Activated CD4-positive, CD25-positive, alpha-beta regulatory T cell treated with anti-CD3 and anti-CD28 coated beads, Interleukin-2, amount 50 U/mL, for 24 hours (primary cell): ENCODE measurements around the gene COL5A1.
"Not testable (repeated sequence)": the region's sequence is repeated elsewhere in the genome, so short reads cannot be mapped to it uniquely, and the experiment has no call there.

Source experiments
- ATAC-seq, 2 donors: fragments of 150-1000 bp; cut with Tn5 transposase; one replicate each; pipeline ENCODE4 v1.10.0; 2021; ENCODE audit warnings: mild to moderate bottlenecking in 1 of 2, moderate library complexity in 1 of 2

COL5A1 gene

DNA sequence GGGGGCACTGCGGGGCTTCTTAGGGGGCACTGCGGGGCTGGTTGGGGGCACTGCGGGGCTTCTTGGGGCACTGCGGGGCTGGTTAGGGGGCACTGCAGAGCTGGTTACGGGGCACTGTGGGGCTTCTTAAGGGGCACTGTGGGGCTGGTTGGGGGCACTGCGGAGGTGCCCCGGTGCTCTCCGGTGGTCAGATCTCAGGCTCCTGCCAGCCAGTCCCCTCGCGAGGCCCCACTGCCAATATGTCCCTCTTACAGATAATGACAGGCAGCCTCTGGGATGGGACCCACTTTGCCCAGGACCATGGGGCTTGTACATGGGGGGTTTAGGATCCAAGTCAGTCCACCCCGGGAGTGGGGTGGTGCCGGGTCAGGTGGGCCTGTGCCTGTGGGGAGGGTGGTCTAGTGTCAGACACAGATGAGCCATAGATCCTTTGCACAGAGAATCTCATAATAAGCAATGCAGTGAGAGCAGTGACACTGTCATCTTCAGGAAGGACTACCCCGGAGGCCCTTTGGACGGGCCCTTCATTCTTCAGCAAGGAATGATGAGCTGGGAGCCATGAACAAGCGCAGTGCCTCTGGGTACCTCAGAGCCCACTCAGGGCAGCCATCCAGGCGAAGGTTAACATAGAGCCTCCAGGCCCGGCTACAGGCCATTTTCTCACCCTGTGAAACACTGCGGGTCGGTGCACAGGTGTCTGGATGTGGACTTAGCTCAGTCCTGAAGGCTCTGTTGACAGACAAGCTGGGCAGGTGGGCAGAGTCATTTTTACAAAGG is 38.2 kb downstream of the COL5A1 start:
- ATAC-seq, result no peak

DNA sequence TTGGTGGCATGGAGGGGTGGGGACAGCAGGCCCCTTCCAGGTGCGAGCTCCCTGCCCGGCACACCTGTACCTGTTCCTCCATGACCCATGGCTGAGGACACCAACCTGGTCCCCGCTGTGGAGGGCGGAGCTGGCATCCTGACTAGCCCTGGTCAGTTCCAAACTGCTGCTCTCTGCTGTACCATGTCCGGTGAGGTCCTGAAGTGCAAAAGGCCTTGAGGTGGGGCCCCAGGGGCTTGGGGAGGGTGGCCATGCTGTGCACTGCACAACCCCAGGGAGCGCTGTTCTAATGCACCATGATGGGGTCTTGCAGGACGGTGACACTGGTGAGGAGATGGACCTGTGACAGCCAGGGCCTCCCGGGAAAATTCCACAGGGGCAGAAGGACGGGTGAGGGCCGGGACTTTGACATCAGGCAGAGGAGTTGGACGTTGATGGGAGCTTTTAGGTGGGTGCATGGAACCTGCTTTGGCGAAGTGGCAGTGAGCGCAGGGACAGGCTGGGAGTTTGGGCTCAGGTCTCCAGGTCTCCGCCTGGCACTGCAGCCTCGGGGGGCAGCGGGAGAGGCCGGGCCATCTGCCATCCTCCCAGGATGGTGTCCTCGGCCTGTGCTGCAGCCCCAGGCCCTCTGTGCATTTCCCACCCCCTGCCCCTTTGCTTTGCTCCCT is 38.9 kb downstream of the COL5A1 start:
- ATAC-seq, result no peak

DNA sequence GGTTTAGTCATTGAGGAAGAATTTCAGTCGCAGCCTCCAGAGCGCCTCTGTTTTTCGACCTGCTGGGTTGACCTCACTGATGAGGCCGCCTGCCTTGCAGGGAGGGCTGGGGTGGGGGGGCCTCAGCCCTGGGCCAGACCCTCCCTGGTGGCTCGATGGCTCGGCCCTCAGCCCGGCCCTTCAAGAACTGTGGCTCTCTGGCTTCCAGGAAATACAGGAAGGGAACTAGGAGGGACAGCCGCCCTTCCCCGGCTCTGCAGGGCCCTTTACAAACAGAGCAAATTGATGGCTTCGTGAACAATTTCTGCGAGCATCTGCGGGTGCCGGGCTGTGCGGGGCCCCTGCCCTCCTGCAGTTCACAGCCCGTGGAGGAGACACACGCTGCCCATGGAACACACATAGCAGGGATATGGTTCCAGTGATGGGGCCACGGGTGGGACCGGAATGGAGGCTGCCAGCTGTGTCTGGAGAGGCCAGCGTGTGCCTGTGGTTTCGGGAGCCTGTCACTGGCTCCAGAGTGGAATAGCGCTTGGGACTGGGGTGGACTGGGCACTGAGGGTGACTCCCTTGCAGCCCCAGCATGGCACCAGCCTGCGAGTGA is 39.6 kb downstream of the COL5A1 start:
- no peak for ATAC-seq

DNA sequence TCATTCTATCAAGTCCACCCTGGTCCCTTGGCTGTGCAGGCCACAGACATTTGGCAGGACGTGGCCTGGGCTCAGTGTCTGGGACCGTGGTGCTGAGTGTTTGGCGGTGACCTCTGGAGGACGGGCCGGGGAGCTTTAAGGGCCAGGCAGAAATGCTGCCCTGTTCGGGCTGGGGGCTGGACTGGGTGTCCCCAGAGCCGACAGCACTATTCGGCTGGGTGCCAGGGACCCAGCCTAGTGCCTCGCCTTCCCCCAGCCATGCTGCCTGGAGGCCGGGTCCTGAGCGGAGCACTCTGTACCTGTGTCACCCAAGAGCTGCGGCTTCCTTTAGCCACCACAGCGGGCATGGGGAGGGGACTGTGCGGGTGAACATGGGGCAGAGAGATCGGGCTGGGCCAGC is 40.4 kb downstream of the COL5A1 start:
- ATAC-seq, result no peak

DNA sequence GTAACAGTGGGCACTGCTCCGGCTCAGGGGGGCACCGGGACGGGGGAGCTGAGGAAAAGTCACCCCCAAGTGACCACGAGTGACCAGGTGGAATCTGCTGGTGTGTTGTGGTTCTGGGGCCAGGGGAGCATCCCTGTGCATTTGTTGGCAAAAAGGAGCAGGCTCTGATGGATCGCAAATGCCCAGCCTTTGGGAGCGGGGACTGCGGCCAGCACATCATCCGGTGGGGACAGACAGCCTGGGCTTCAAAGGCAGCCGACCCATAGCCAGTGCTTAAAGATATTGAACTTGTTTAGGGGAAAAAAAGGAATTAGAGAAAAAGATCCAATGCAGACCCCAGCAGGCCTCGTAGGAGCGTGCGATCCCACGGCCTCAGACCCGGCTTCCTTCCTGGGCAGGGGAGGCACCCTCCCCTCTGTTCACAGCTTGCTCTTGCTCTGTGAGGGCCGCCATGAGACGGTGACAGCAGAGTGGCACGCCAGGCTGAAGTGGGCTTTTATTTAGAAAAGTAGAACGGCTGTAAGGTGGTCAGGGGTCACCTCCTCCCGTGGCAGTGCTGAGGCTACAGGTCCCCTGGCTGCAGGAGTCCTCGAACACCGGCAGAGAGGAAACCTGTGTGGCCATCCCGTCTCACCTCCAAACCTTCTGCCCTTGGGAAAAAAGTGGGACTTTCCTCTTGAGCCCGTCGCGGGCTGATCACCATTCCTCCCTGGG is 41.2 kb downstream of the COL5A1 start:
- ATAC-seq, result no peak

DNA sequence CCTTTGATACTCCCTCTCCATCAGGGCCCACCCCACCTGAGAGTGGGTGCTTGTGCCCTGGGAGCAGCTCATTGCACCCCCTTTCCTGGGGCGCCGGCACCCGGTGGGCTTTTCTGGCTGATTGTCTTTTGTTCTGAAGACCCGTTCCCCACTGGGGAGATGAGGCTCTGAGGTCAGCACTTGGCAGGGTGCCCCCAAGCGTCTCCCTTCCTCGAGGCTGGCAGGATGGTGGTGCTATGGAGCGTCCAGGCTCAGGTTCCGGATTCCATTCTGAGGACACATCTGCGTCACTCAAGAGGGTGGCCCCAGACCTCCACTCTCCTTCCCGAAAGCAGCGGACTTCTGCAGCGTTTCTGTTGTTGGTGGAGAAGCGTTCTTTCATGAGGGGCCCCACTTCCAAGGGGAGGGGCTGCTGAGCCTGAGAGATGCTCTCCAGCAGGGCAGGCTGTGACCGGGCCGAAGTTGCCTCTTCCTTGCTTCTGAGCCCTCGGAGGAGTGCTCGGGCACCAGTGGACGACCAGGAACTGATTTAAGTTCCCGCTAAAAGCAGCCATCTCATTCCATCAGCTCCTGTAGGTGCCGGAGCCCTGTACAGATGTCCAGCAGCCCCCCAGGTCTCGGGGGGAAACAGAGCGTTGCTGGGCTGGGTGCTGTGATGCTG is 42.2 kb downstream of the COL5A1 start:
- ATAC-seq, result no peak

DNA sequence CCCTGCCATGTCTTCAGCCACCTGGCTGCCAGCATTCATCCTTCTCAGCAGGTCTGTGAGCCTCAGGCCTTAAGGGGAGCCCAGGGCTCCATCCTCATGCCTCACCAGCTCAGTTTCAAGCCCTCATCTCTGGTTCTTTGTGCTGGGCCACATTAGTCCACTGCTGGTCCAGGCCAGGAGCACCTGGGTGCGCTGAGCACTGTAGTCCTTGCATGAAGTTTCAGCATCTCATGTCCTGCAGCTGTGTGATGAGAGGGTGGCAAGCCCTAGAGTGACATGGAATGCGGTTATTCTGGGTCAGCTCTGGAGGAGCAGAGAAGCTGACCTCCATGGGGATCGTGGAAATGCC is 42.7 kb downstream of the COL5A1 start:
- ATAC-seq, result no peak

DNA sequence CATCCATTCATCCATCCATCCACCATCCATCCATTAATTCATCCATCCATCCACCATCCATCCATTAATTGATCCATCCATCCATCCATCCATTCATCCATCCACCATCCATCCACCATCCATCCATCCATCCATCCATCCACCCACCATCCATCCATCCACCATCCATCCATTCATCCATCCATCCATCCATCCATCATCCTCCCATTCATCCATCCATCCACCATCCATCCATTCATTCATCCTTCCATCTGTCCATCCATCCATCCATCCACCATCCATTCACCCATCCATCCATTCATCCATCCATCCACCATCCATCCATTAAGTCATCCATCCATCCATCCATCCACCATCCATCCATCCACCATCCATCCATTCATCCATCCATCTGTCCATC is 43.3 kb downstream of the COL5A1 start:
- not testable (repeated sequence) for ATAC-seq

DNA sequence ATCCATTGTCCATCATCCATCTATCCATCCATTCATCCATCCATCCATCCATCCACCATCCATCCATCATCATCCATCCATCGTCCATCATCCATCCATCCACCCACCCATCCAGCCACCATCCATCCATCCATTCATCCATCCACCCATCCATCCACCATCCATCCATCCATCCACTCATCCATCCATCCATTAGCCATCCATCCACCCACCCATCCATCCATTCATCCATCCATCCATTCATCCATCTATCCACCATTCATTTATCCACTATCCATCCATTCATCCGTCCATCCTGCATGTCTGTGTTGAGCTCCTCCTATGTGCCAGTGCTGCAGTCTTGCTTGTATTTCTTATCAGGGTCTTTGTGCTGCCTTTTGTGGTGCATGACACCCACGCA is 44.2 kb downstream of the COL5A1 start:
- ATAC-seq, result no peak

DNA sequence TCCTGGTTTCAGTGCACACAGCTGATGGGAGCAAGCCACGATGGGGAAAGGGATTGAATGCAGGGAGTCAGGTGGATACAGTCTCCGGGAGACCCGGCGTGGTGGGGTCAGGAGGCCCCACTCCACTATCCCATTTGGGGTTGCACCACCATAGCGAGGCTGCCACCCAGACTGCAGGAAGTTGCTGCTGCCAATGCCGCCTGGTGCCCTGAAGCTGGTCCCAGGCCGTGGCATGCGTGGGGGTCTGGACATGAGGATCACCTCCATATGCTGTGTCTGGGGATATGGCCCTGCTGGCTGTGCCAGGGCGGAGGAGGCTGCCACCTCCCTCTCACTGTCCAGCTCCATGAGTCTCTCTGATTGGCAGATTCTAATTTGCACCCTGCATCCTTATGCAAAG is 45.3 kb downstream of the COL5A1 start:
- ATAC-seq, result no peak

DNA sequence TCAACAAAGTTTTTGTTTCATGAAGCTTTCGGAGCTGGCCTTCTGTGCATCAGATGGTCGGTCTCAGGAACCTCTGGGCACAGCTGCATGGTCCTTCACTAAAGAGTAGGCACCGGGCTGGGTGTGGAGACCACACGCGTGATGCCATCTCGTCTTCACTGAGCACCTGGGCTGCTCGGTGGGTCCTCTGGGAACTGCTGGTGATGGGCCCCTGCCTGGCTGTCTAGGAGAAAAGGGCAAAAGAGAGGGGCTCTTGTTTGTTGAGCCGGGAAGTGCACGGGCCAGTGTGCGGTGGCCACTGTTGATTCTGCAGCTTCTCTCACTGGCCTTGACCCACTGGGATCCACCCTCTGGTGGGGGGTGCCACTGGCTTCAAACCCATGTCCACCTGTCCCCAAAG is 46.0 kb downstream of the COL5A1 start:
- ATAC-seq, result no peak

DNA sequence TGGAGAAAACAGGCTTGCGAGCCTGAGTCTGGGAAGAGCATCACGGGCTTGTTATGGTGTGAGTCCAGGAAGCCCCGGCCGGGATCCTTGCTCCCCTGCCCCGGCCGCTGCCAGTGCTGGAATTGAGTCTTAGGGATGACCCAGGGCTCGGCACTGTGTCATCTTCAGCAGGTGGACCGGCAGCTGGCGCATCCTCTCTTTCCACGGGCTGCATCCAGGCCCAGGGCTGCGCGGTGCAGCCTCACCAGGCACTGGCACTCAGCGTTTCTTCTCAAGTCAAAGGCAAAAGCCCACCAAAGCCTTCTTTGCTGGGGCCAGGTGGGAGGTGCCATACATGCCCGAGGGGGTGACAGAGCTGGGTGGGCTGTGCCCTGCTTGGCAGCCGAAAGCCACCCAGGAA is 46.6 kb downstream of the COL5A1 start:
- ATAC-seq, result no peak

DNA sequence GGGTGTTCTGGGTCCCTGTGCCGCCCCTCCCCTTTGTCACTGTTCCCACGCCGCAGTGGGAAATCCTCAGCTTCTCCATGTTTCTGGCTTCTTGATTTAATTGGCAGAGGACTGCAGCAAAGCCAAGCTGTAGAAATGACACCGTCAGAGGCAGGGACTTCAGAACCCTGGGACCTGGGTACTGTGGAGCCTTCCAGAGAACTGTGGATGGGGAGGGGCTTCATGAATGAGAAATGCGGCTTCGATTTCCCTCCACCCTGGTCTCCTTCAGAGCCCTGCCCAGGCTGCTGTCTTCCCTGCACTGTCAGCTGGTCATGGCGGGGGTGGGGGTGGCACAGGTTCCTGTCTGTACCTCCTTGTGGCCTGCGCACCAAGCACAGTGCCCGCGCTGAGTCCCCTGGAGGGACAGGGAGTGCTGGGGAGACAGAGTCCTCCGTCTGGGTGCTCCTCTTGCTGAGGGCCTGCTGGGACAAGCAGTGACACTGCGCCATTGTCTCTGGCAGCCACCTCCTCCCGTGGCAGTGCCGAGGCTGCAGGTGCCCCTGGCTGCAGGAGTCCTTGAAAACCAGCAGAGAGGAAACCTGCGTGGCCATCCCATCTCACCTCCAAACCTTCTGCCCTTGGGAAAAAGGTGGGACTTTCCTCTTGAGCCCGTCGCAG is 47.2 kb downstream of the COL5A1 start:
- ATAC-seq, result no peak

DNA sequence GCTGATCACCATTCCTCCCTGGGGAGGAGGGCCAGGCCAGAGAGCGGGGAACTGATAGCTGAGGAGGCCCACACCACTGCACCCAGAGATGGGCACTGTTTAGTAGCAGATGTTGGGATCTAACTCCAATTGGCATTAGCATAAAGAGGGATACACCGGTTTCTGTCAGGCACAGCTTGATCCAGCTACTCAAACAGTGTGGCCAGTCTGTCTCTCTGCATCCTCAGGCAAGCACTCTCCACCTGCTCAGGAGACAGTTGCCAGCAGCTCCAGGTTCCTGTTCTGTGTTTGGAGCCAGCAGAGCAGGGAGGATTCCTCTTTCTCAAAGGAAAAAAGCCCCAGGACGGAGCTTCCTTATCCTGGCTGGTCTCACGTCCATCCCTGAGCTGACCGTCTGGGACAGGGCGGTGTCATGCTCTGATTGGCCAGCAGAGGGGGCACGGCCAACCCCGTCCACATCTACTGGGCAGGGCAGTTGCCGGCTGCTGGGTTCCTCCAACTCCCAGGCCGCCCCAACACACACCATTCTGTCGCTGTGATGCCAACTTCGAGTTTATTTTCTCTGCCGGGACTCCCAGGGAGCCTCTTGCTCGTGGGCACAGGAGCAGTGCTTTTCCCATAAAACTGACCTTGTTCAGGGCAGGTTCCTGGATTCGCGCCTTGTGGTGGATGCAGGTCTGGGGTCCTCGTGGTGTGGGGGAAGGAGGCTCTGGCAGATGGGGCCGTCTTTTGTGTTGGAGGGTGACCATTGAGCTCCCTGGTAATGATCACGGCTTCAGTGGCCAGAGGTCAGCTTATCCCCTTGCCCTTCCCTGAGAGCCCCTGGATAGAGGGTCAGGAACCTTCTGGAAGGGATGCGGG is 47.9 kb downstream of the COL5A1 start:
- ATAC-seq, result no peak

DNA sequence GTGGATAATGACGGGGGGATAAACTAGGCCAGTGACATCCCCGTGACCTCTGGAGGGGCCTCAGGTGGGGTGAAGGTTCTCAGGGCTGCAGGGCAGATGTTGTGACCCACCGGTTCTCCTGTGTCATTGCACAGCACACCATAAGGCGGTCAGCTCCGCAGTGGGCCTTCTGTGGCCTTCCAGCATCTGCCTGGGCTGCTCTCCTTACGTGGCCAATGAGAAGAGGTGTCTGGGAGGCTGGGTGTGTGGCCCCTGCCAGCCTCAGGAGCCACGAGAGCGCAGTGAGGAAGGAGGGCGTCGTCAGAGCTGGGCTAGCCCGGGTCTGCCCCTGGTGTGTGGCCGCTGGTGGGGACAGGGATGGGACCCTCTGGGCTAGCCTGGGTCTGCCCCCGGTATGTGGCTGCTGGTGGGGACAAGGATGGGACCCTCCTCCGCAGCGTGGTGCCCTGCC is 48.7 kb downstream of the COL5A1 start:
- no peak for ATAC-seq

DNA sequence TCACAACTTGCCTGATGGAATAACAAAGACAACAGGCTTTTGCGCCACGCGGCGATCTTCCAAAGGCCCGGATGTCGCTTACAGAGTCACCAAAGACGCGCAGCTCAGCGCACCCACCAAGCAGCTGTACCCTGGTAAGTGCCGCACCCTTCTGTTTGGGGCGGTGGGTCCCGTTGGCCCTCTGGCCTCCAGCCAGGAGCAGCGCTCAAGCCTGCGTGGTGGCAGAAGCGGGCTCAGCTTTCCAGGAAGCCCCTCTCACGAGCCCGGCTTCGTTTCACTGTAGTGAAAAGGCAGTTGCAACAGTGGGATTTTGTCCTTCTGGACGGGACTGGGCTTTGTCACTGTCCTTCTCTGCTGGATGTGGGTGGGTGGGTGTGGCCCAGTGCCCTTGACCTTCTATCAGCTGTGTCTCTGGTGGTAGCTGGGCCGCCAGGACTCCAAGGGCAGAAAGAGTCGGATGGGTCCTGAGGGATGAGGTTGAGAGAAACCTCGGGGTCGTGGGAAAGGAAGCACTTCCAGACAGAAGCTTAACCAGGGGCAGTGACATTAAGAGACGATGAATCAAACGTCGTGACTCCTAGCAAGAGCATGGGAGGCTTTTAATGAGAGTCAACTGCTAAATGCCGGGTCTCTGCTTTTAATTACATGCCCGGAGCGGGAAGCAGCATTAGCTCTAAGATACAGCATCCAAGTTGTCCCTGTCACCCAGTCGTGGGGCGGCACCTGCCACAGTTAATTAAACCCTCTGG is 49.5 kb downstream of the COL5A1 start:
- ATAC-seq, result no peak

DNA sequence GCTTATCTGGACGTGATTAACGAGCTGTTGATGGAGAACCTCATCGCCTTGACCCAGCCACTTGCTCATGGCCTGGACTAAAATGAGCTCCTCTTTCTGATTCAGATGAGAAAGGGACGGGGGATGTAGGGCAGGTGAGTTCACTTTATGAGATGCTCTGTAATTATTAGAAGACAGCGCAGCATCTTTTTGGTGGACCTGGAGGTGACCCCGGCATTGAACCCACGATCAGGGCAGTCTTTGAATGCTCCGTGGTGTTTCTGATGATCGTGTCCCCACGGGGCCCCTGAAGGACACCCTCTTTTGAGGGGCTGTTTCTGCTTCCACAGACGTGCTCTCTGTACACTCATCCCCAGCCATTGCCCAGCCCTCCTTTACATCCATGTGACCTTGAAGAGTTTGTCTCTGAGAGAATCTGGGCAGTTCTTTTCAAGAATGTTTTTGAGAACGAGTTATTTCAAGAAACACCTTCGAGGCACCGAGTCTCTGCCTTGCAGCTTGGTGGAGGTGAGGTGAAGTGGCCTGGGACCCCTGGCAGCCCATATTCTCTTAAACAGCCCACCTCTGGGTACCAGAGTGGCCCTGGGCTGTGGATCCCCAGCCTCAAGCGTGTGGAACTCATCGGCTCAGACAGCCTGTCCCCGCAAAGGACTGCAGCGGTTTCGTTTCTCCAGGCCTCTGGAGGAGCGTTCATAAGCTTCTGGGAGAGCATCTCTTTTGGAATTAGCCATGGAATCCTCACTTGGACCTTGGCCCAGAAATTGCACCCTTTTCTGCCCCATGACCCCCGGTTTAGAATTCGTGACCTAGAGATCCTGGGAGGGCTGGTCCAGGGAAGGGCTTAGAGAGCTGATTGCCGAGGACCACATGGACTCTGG is 50.3 kb downstream of the COL5A1 start:
- no peak for ATAC-seq

DNA sequence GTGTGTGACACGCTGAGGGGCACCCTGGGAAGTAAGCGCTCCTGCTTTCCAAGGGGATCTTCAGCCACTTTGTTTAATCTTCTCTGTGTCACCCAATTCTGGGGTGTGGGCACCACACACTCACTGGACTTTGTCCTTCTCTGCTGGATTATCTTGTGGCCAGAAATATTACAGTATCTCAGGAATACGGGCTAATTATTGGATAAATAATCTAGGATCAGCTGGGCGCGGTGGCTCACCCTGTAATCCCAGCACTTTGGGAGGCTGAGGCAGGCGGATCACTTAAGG is 50.9 kb downstream of the COL5A1 start:
- no peak for ATAC-seq

DNA sequence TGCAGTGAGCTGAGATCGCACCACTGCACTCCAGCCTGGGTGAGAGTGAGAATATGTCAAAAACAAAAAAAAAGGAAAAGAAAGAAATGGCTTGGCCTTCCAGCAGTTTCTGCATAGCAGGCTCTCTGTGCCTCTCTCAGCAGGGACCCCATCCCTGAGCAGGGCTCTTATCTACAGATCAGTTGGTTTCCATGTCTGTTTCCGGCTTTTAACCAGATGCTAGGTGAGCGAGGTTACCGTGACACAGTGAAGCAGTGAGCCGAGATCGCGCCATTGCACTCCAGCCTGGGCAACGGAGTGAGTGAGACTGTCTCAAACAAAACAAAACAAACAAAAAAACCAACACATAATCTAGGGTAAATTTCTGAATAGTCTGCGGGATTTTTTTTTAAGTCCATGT is 51.4 kb downstream of the COL5A1 start:
- no peak for ATAC-seq
